ENCODE measurements around the gene KRT14. TPM values are rescaled to one million over a fixed set of nuclear protein-coding genes. Genes with fewer than 3 reads are reported as not detected.

KRT14 gene
- total RNA-seq, 1 donor from 2014 or later, result not detected

- no peak for ATAC-seq
Measured at GRCh38 chr17:41534899-41535546, 51.7 kb downstream of the KRT14 start.

GRCh38 chr17:41533613-41534012, 53.1 kb downstream of the KRT14 start:
- ATAC-seq (no peak), DNase-seq (ENCODE audit: low spot score) (no peak)

More at GRCh38 chr17:41534899-41535546, 51.7 kb downstream of the KRT14 start:
- DNase-seq (ENCODE audit: low spot score), result no peak

GRCh38 chr17:41532947-41533570, 53.6 kb downstream of the KRT14 start:
- DNase-seq (ENCODE audit: low spot score) (no peak), ATAC-seq (no peak)

Other genes starting within 250 kb of the KRT14 start
- gene KRT33A, start 236.1 kb downstream of the KRT14 start, total RNA-seq, result not detected
- gene KRT33B, start 217.1 kb downstream of the KRT14 start, total RNA-seq, result not detected
- gene KRT34, start 204.6 kb downstream of the KRT14 start, total RNA-seq, result not detected
- not detected for gene KRT31, start 189.3 kb downstream of the KRT14 start, total RNA-seq
- not detected for gene KRT37, start 162.3 kb downstream of the KRT14 start, total RNA-seq
- not detected for gene KRT38, start 145.9 kb downstream of the KRT14 start, total RNA-seq
- not detected for gene KRT32, start 119.5 kb downstream of the KRT14 start, total RNA-seq
- gene KRT35, start 105.7 kb downstream of the KRT14 start, total RNA-seq, result not detected
- gene KRT36, start 97.0 kb downstream of the KRT14 start, total RNA-seq, result not detected
- gene KRT13, start 81.3 kb downstream of the KRT14 start, total RNA-seq, result not detected
- gene KRT15, start 68.0 kb downstream of the KRT14 start, total RNA-seq, result 0.15 TPM
- 5.7 TPM for gene KRT19, start 58.6 kb downstream of the KRT14 start, total RNA-seq
- gene KRT9, start 14.8 kb downstream of the KRT14 start, total RNA-seq, result not detected
- gene KRT16, start 25.9 kb upstream of the KRT14 start, total RNA-seq, result not detected
- gene KRT17, start 37.7 kb upstream of the KRT14 start, total RNA-seq, result not detected
- gene EIF1, start 102.0 kb upstream of the KRT14 start, total RNA-seq, result 257 TPM
- gene GAST, start 125.4 kb upstream of the KRT14 start, total RNA-seq, result not detected
- gene HAP1, start 147.7 kb upstream of the KRT14 start, total RNA-seq, result not detected
- gene JUP, start 199.8 kb upstream of the KRT14 start, total RNA-seq, result 72.5 TPM
- 3.3 TPM for gene P3H4, start 225.1 kb upstream of the KRT14 start, total RNA-seq
- 5.1 TPM for gene FKBP10, start 226.1 kb upstream of the KRT14 start, total RNA-seq
- gene NT5C3B, start 249.3 kb upstream of the KRT14 start, total RNA-seq, result 24.3 TPM